Stomach (tissue), 4 donors: ENCODE data around the gene LGR4.

Source experiments
- CTCF ChIP-seq, 7 experiments: fragments of 450-650 bp in 4 of 7; fragments of 200-600 bp in 3 of 7; sonication (generic) in 3 of 7; IDR thresholded peaks; one replicate each; pipeline ENCODE4 v1.5.1; 2016 to 2019; ENCODE audit warnings: antibody characterized with exemption in 7 of 7, control low read depth in 2 of 7, mild to moderate bottlenecking in 1 of 7
- POLR2A ChIP-seq, 4 donors: fragments of 450-650 bp; IDR thresholded peaks; one replicate each; pipeline ENCODE4 v1.6.1; 2016; ENCODE audit warnings: antibody characterized with exemption in 4 of 4, control low read depth in 2 of 4, mild to moderate bottlenecking in 1 of 4, moderate library complexity in 1 of 4

- TF ChIP-seq POLR2A (IDR thresholded peaks at IDR 0.05), result no peak
- TF ChIP-seq CTCF (IDR thresholded peaks at IDR 0.05), result no peak
Observed at GRCh38 chr11:27361649-27362431, 110.8 kb downstream of the LGR4 start.
